GM23338 (cell line): ENCODE data around the gene SORBS2. TPM values are rescaled to one million over a fixed set of nuclear protein-coding genes. Genes with fewer than 3 reads are reported as not detected.

Experiments
- ATAC-seq: fragments of 200-7000 bp; cut with Tn5 transposase; 3 replicates; pipeline ENCODE4 v1.9.1; 2020
- DNase-seq: peaks from one replicate; pipeline ENCODE4 v3.0.0-alpha.2; 2015; ENCODE audit warnings: low spot score
- H2AFZ ChIP-seq: fragments of 200-600 bp; sonication (generic); 2 replicates; pipeline ENCODE4 v1.8.0; 2016; ENCODE audit warnings: antibody characterized with exemption, mild to moderate bottlenecking, moderate library complexity
- H3F3A ChIP-seq: fragments of 200-600 bp; sonication (generic); replicated peaks from 2 replicates; pipeline ENCODE4 v1.8.0; 2017; ENCODE audit warnings: antibody characterized with exemption, mixed run types, low read depth
- H3K27ac ChIP-seq: fragments of 200-600 bp; sonication (generic); 2 replicates; pipeline ENCODE4 v1.6.1; 2016; ENCODE audit warnings: low read depth
- H3K27me3 ChIP-seq: fragments of 200-600 bp; sonication (generic); 2 replicates; pipeline ENCODE4 v1.8.0; 2016; ENCODE audit warnings: mild to moderate bottlenecking, mixed run types, moderate library complexity; ENCODE audit not compliant: insufficient read depth
- H3K36me3 ChIP-seq: fragments of 200-600 bp; sonication (generic); 2 replicates; pipeline ENCODE4 v1.8.0; 2016; ENCODE audit warnings: mild to moderate bottlenecking; ENCODE audit not compliant: insufficient read depth
- H3K4me1 ChIP-seq: fragments of 200-600 bp; sonication (generic); 2 replicates; pipeline ENCODE4 v1.8.0; 2016; ENCODE audit warnings: mild to moderate bottlenecking, moderate library complexity; ENCODE audit not compliant: insufficient read depth
- H3K4me2 ChIP-seq: fragments of 200-600 bp; sonication (generic); 2 replicates; pipeline ENCODE4 v1.7.1; 2017; ENCODE audit warnings: mixed run types
- H3K4me3 ChIP-seq: fragments of 200-600 bp; sonication (generic); 2 replicates; pipeline ENCODE4 v1.6.1; 2016; ENCODE audit warnings: mixed run types
- H3K79me2 ChIP-seq: fragments of 200-600 bp; sonication (generic); replicated peaks from 2 replicates; pipeline ENCODE4 v1.8.0; 2017; ENCODE audit warnings: mild to moderate bottlenecking; ENCODE audit not compliant: insufficient read depth
- H3K9me2 ChIP-seq: fragments of 200-600 bp; sonication (generic); 2 replicates; pipeline ENCODE4 v1.8.0; 2017; ENCODE audit not compliant: insufficient read depth
- H4K20me1 ChIP-seq: fragments of 200-600 bp; sonication (generic); replicated peaks from 2 replicates; pipeline ENCODE4 v1.8.0; 2017; ENCODE audit warnings: mild to moderate bottlenecking; ENCODE audit not compliant: insufficient read depth
- H3K27ac Mint-ChIP-seq: 2 replicates; pipeline ENCODE4 v1.8.0; 2020; ENCODE audit warnings: inconsistent platforms, mild to moderate bottlenecking, moderate library complexity, mixed read lengths
- H3K27me3 Mint-ChIP-seq: 3 replicates; pipeline ENCODE4 v1.8.0; 2022; ENCODE audit warnings: low read depth, mild to moderate bottlenecking, moderate library complexity, mixed read lengths, inconsistent platforms; ENCODE audit not compliant: insufficient read depth, poor library complexity
- H3K36me3 Mint-ChIP-seq: 3 replicates; pipeline ENCODE4 v1.8.0; 2021; ENCODE audit warnings: low read depth, mild to moderate bottlenecking, inconsistent platforms, moderate library complexity, mixed read lengths
- H3K4me1 Mint-ChIP-seq: 3 replicates; pipeline ENCODE4 v1.8.0; 2020; ENCODE audit warnings: mild to moderate bottlenecking, inconsistent platforms, mixed read lengths
- H3K4me3 Mint-ChIP-seq: 3 replicates; pipeline ENCODE4 v1.8.0; 2021; ENCODE audit warnings: moderate library complexity, mild to moderate bottlenecking, inconsistent platforms, mixed read lengths
- H3K9me3 Mint-ChIP-seq: 3 replicates; pipeline ENCODE4 v1.8.0; 2020; ENCODE audit warnings: moderate library complexity, mild to moderate bottlenecking, inconsistent platforms, mixed read lengths
- CREB1 ChIP-seq: fragments of 250-450 bp; sonication (Bioruptor Pico); IDR thresholded peaks from 2 replicates; pipeline ENCODE4 v1.5.0; 2020; ENCODE audit warnings: low read depth, mild to moderate bottlenecking, moderate library complexity
- EZH2 ChIP-seq: fragments of 200-600 bp; sonication (generic); IDR thresholded peaks from one replicate; pipeline ENCODE4 v1.8.0; 2017; ENCODE audit warnings: antibody characterized with exemption, mild to moderate bottlenecking, low read depth; ENCODE audit not compliant: unreplicated experiment
- EZH2phosphoT487 ChIP-seq: fragments of 200-600 bp; sonication (generic); IDR thresholded peaks from one replicate; pipeline ENCODE4 v1.8.1; 2018; ENCODE audit warnings: antibody characterized with exemption; ENCODE audit not compliant: unreplicated experiment
- JUNB ChIP-seq: IDR thresholded peaks from one replicate; pipeline ENCODE4 v1.6.1; 2016; ENCODE audit warnings: antibody characterized with exemption; ENCODE audit not compliant: unreplicated experiment
- NANOG ChIP-seq: IDR thresholded peaks from 2 replicates; pipeline ENCODE4 v1.6.1; 2016; ENCODE audit warnings: antibody characterized with exemption, borderline replicate concordance
- POLR2AphosphoS5 ChIP-seq: IDR thresholded peaks from 2 replicates; pipeline ENCODE4 v1.6.1; 2016; ENCODE audit warnings: antibody characterized with exemption, low read depth
- ZNF331 ChIP-seq: fragments of 250-450 bp; sonication (Bioruptor Pico); IDR thresholded peaks from 2 replicates; pipeline ENCODE4 v1.5.0; 2020; ENCODE audit warnings: low read depth, mild to moderate bottlenecking, moderate library complexity
- long read RNA-seq: library from polyadenylated mRNA; unstranded; transcript quantifications from one replicate; pipeline ENCODE4 v2.0.0, GENCODE V29; 2020; ENCODE audit not compliant: unreplicated experiment
- polyA plus RNA-seq: library from polyadenylated mRNA; unstranded; fragments of >200 nt; fragmentation: Nextera tagmentation; extraction: Ambion mirVana; gene quantifications from 2 replicates; pipeline ENCODE4 v1.2.1, GENCODE V29; 2016
- total RNA-seq: library from RNA; depleted of rRNA; stranded (reverse); fragments of >200 nt; shearing (Covaris generic); gene quantifications from 2 replicates; pipeline ENCODE4 v1.2.3, GENCODE V29; 2014; rRNA removed
- TF ChIP-seq, protein P1 (sequence below): IDR thresholded peaks from one replicate; pipeline ENCODE4 v1.6.1; 2018; ENCODE audit warnings: antibody characterized with exemption; ENCODE audit not compliant: unreplicated experiment
- TF ChIP-seq, protein P2 (sequence below): fragments of 250-450 bp; sonication (Bioruptor Pico); IDR thresholded peaks from 2 replicates; pipeline ENCODE4 v1.5.0; 2020; ENCODE audit warnings: mild to moderate bottlenecking, moderate library complexity

Gene SORBS2
- 17.8 and 24.6 TPM in 2 replicates for total RNA-seq
- polyA plus RNA-seq, result 23.2 and 27.6 TPM in 2 replicates
- long read RNA-seq, full-length matches to known transcripts, result 1 of 16 reads
- long read RNA-seq, partial matches to known transcripts, result 4 of 16 reads
- long read RNA-seq, other reads (novel, unspliced or antisense), result 11 of 16 reads

DNA sequence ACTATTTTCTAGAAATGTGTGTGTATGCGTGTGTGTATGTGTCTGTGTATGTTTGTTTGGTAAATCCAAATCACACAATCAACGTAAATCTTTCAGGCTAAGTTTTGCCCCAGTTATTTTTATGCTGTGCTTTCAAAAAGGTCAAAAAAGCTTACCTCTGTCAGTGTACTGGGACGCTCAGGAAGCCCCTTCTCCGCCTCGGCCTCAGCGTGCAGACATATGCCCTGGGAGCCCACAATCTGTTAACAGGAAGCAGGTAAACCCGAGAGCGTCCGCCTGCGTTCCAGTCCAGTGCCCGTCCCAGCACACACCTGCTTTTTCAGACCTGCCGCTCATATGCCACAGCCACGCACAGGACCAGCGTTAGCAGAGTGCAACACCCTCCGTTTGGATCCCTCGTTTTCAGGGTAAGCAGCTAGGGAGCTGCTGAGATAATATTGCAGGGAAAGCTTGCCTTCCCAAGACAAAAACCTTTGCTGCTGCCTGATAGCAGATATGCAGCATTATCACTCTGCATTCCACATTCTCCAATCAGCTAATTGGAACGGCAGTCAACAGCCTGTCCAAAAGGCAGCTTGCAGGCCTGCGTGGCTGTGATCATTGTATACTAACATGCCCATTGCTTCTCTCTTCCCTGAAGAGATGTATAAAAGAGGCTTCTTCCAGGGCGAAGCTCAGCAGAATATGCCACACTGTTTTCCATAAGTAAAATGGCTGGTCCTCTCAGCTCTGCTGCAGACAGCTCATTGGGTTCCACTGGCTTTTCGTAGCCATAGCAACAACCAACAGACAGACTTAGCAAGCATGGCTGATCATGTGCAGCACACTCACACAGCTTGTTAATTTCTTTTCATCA is at the start of gene SORBS2:
Gene SORBS2, minus strand, starts transcription at position 686 of the 856 bp plus-strand sequence. CDS start 121,623 bp downstream, outside the sequence.
- Histone ChIP-seq H3K36me3 (no peaks in the 10 kb centered on the region), H3K79me2 (no peaks in the 10 kb centered on the region), H3F3A (no peaks in the 10 kb centered on the region), H4K20me1 (no peaks in the 10 kb centered on the region), H2AFZ (peak within 1 kb of the TSS; percentile 85), H3K27me3 (no peaks in the 10 kb centered on the region), H3K9me2 (no peaks in the 10 kb centered on the region), H3K27ac (no peak within 1 kb of the TSS; the same call in 1 of the 2 replicates), H3K4me3 (no peak within 1 kb of the TSS), H3K4me2 (peak within 1 kb of the TSS; percentile 28; the same call in 1 of the 2 replicates), H3K4me1 (peaks cover 37% of the 10 kb centered on the region)
- no peak for TF ChIP-seq JUNB
- peak within 1 kb of the TSS; percentile 88 for H3K27ac Mint-ChIP-seq
- H3K27me3 Mint-ChIP-seq, result peaks cover 6% of the 10 kb centered on the region
- no peaks in the 10 kb centered on the region for H3K9me3 Mint-ChIP-seq
- H3K4me3 Mint-ChIP-seq, result peak within 1 kb of the TSS; percentile 40
- peak; percentile 77 for ATAC-seq
- no peaks in the 10 kb centered on the region for H3K36me3 Mint-ChIP-seq
- DNase-seq, result peak; percentile 43
- peaks cover 44% of the 10 kb centered on the region for H3K4me1 Mint-ChIP-seq

DNA sequence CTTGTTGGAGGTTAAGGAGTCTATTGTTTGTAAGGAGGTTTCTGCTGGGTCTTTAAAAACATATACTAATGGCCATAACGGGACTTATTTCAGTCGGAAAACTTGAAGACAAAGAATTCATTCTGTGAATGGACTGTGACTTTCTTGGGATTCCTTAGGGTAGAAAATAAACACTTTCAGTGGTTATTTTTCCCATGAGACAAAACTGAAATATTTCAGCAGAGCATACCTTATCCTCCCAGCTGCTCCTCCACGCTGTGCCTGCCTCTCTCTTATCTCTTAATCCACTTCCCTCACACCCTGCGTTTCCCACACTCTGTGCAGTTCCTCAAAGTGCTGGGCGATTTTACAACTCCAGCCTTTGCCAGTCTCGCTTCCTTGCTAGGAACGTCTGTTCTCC is 47.1 kb upstream of the SORBS2 start:
- Histone ChIP-seq H3K79me2 (no peaks in the 10 kb centered on the region), H3K4me3 (no peak overlapping the region), H4K20me1 (no peaks in the 10 kb centered on the region), H2AFZ (no peak overlapping the region), H3K27me3 (no peaks in the 10 kb centered on the region), H3F3A (no peaks in the 10 kb centered on the region), H3K9me2 (peaks cover 11% of the 10 kb centered on the region), H3K4me1 (no peaks in the 10 kb centered on the region), H3K36me3 (peaks cover 16% of the 10 kb centered on the region), H3K4me2 (no peak overlapping the region), H3K27ac (no peak overlapping the region)
- ATAC-seq (no peak), DNase-seq (no peak)
- Mint-ChIP-seq H3K4me3 (no peak overlapping the region), H3K27me3 (no peaks in the 10 kb centered on the region), H3K4me1 (no peaks in the 10 kb centered on the region; the same call in 2 of the 3 replicates), H3K36me3 (peaks cover 38% of the 10 kb centered on the region), H3K27ac (no peak overlapping the region), H3K9me3 (peaks cover 37% of the 10 kb centered on the region)
- TF ChIP-seq POLR2AphosphoS5 (no peak), CREB1 (CRISPR knock-in tag) (no peak), EZH2 (no peak), NANOG (no peak), EZH2phosphoT487 (no peak), ZNF331 (CRISPR knock-in tag) (no peak)
- TF ChIP-seq, protein P1, sequence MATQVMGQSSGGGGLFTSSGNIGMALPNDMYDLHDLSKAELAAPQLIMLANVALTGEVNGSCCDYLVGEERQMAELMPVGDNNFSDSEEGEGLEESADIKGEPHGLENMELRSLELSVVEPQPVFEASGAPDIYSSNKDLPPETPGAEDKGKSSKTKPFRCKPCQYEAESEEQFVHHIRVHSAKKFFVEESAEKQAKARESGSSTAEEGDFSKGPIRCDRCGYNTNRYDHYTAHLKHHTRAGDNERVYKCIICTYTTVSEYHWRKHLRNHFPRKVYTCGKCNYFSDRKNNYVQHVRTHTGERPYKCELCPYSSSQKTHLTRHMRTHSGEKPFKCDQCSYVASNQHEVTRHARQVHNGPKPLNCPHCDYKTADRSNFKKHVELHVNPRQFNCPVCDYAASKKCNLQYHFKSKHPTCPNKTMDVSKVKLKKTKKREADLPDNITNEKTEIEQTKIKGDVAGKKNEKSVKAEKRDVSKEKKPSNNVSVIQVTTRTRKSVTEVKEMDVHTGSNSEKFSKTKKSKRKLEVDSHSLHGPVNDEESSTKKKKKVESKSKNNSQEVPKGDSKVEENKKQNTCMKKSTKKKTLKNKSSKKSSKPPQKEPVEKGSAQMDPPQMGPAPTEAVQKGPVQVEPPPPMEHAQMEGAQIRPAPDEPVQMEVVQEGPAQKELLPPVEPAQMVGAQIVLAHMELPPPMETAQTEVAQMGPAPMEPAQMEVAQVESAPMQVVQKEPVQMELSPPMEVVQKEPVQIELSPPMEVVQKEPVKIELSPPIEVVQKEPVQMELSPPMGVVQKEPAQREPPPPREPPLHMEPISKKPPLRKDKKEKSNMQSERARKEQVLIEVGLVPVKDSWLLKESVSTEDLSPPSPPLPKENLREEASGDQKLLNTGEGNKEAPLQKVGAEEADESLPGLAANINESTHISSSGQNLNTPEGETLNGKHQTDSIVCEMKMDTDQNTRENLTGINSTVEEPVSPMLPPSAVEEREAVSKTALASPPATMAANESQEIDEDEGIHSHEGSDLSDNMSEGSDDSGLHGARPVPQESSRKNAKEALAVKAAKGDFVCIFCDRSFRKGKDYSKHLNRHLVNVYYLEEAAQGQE, result no peak
- TF ChIP-seq, protein P2, sequence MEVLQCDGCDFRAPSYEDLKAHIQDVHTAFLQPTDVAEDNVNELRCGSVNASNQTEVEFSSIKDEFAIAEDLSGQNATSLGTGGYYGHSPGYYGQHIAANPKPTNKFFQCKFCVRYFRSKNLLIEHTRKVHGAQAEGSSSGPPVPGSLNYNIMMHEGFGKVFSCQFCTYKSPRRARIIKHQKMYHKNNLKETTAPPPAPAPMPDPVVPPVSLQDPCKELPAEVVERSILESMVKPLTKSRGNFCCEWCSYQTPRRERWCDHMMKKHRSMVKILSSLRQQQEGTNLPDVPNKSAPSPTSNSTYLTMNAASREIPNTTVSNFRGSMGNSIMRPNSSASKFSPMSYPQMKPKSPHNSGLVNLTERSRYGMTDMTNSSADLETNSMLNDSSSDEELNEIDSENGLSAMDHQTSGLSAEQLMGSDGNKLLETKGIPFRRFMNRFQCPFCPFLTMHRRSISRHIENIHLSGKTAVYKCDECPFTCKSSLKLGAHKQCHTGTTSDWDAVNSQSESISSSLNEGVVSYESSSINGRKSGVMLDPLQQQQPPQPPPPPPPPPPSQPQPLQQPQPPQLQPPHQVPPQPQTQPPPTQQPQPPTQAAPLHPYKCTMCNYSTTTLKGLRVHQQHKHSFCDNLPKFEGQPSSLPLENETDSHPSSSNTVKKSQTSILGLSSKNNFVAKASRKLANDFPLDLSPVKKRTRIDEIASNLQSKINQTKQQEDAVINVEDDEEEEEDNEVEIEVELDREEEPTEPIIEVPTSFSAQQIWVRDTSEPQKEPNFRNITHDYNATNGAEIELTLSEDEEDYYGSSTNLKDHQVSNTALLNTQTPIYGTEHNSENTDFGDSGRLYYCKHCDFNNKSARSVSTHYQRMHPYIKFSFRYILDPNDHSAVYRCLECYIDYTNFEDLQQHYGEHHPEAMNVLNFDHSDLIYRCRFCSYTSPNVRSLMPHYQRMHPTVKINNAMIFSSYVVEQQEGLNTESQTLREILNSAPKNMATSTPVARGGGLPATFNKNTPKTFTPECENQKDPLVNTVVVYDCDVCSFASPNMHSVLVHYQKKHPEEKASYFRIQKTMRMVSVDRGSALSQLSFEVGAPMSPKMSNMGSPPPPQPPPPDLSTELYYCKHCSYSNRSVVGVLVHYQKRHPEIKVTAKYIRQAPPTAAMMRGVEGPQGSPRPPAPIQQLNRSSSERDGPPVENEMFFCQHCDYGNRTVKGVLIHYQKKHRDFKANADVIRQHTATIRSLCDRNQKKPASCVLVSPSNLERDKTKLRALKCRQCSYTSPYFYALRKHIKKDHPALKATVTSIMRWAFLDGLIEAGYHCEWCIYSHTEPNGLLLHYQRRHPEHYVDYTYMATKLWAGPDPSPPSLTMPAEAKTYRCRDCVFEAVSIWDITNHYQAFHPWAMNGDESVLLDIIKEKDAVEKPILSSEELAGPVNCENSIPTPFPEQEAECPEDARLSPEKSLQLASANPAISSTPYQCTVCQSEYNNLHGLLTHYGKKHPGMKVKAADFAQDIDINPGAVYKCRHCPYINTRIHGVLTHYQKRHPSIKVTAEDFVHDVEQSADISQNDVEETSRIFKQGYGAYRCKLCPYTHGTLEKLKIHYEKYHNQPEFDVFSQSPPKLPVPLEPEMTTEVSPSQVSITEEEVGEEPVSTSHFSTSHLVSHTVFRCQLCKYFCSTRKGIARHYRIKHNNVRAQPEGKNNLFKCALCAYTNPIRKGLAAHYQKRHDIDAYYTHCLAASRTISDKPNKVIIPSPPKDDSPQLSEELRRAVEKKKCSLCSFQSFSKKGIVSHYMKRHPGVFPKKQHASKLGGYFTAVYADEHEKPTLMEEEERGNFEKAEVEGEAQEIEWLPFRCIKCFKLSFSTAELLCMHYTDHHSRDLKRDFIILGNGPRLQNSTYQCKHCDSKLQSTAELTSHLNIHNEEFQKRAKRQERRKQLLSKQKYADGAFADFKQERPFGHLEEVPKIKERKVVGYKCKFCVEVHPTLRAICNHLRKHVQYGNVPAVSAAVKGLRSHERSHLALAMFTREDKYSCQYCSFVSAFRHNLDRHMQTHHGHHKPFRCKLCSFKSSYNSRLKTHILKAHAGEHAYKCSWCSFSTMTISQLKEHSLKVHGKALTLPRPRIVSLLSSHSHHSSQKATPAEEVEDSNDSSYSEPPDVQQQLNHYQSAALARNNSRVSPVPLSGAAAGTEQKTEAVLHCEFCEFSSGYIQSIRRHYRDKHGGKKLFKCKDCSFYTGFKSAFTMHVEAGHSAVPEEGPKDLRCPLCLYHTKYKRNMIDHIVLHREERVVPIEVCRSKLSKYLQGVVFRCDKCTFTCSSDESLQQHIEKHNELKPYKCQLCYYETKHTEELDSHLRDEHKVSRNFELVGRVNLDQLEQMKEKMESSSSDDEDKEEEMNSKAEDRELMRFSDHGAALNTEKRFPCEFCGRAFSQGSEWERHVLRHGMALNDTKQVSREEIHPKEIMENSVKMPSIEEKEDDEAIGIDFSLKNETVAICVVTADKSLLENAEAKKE, result no peak
